IPS-NIHi7 (cell line): ENCODE results near the gene ARID4B.
"Not testable (repeated sequence)": the region's sequence is repeated elsewhere in the genome, so short reads cannot be mapped to it uniquely, and the experiment has no call there.

Experiments
- DNase-seq: peaks from one replicate; pipeline ENCODE4 v3.0.0; 2012; ENCODE audit warnings: mixed read lengths; ENCODE audit errors: extremely low spot score

The ARID4B gene

GRCh38 chr1:235160957-235161684, 166.9 kb downstream of the ARID4B start, which contains the start of gene RBM34:
Gene RBM34 (minus strand): TSS chr1:235161250. CDS start chr1:235161226, 24 bp downstream.
- DNase-seq = peak; percentile 96

GRCh38 chr1:235160383-235160956, 167.5 kb downstream of the ARID4B start:
- DNase-seq = no peak

- not testable (repeated sequence) for DNase-seq
Observed at GRCh38 chr1:235159930-235160329, 168.0 kb downstream of the ARID4B start.

- DNase-seq = not testable (repeated sequence)
Observed at GRCh38 chr1:235159284-235159683, 168.7 kb downstream of the ARID4B start.

GRCh38 chr1:235158680-235159079, 169.3 kb downstream of the ARID4B start:
- DNase-seq = no peak

GRCh38 chr1:235157150-235157549, 170.8 kb downstream of the ARID4B start:
- no peak for DNase-seq

GRCh38 chr1:235156740-235157139, 171.2 kb downstream of the ARID4B start:
- DNase-seq = no peak

- DNase-seq = no peak
Observed at GRCh38 chr1:235156265-235156664, 171.7 kb downstream of the ARID4B start.

GRCh38 chr1:235152235-235152634, 175.7 kb downstream of the ARID4B start:
- DNase-seq = no peak

GRCh38 chr1:235151033-235151432, 176.9 kb downstream of the ARID4B start:
- no peak for DNase-seq

GRCh38 chr1:235149824-235150223, 178.2 kb downstream of the ARID4B start:
- DNase-seq = no peak

- no peak for DNase-seq
Observed at GRCh38 chr1:235147269-235147668, 180.7 kb downstream of the ARID4B start.

GRCh38 chr1:235145639-235146038, 182.3 kb downstream of the ARID4B start:
- DNase-seq = no peak

- no peak for DNase-seq
Observed at GRCh38 chr1:235142991-235143390, 185.0 kb downstream of the ARID4B start.

- no peak for DNase-seq
Observed at GRCh38 chr1:235139315-235139714, 188.7 kb downstream of the ARID4B start.

- DNase-seq = no peak
Observed at GRCh38 chr1:235138821-235139220, 189.2 kb downstream of the ARID4B start.

- DNase-seq = no peak
Observed at GRCh38 chr1:235136111-235136510, 191.9 kb downstream of the ARID4B start.

GRCh38 chr1:235134171-235134570, 193.8 kb downstream of the ARID4B start:
- DNase-seq = no peak

- no peak for DNase-seq
Observed at GRCh38 chr1:235133086-235133485, 194.9 kb downstream of the ARID4B start.

GRCh38 chr1:235131961-235132360, 196.0 kb downstream of the ARID4B start:
- no peak for DNase-seq

GRCh38 chr1:235130766-235131270, 197.2 kb downstream of the ARID4B start:
- DNase-seq = no peak

- no peak for DNase-seq
Observed at GRCh38 chr1:235129774-235130570, 198.0 kb downstream of the ARID4B start.
